Measurements from ENCODE around the gene PPP1R14D.

PPP1R14D gene

GRCh38 chr15:40850576-40851112 is 22.1 kb upstream of the PPP1R14D start:
- DNase-seq, result no peak

- peak; percentile 81 for DNase-seq
Observed at GRCh38 chr15:40847223-40847961, 18.9 kb upstream of the PPP1R14D start.

- no peak for DNase-seq
Observed at GRCh38 chr15:40846841-40847222, 18.3 kb upstream of the PPP1R14D start.

GRCh38 chr15:40845511-40846284 is 17.2 kb upstream of the PPP1R14D start:
- peak; percentile 68 for DNase-seq

- DNase-seq, result no peak
Observed at GRCh38 chr15:40845036-40845435, 16.5 kb upstream of the PPP1R14D start.

- DNase-seq, result no peak
Observed at GRCh38 chr15:40844696-40845030, 16.2 kb upstream of the PPP1R14D start.

- peak; percentile 55 for DNase-seq
Observed at GRCh38 chr15:40843885-40844695, 15.6 kb upstream of the PPP1R14D start, which contains the start of gene SPINT1. SPINT1 (plus strand) TSS chr15:40844048; CDS start chr15:40844555, 507 bp downstream.

GRCh38 chr15:40843261-40843884 is 14.9 kb upstream of the PPP1R14D start:
- DNase-seq, result no peak

- DNase-seq, result no peak
Observed at GRCh38 chr15:40841741-40842140, 13.2 kb upstream of the PPP1R14D start.

- DNase-seq, result no peak
Observed at GRCh38 chr15:40838756-40839155, 10.2 kb upstream of the PPP1R14D start.

- DNase-seq, result no peak
Observed at GRCh38 chr15:40836020-40836419, 7.5 kb upstream of the PPP1R14D start.

GRCh38 chr15:40832903-40833302 is 4.4 kb upstream of the PPP1R14D start:
- no peak for DNase-seq

- DNase-seq, result no peak
Observed at GRCh38 chr15:40831861-40832260, 3.4 kb upstream of the PPP1R14D start.

- peak; percentile 93 for DNase-seq
Observed at GRCh38 chr15:40830884-40831283, 2.4 kb upstream of the PPP1R14D start.

GRCh38 chr15:40829115-40829514 is 607 bp upstream of the PPP1R14D start:
- DNase-seq, result no peak

- DNase-seq, result no peak
Observed at GRCh38 chr15:40826423-40827075, 2.0 kb downstream of the PPP1R14D start.

- no peak for DNase-seq
Observed at GRCh38 chr15:40825661-40826422, 2.7 kb downstream of the PPP1R14D start.

- DNase-seq, result peak; percentile 55
Observed at GRCh38 chr15:40823572-40824343, 4.8 kb downstream of the PPP1R14D start.

- DNase-seq, result no peak
Observed at GRCh38 chr15:40821195-40821594, 7.3 kb downstream of the PPP1R14D start.

GRCh38 chr15:40819048-40819447 is 9.5 kb downstream of the PPP1R14D start:
- no peak for DNase-seq

Measured in NCI-H510A treated with DMSO at 0.1 percent for 48 hours (cell line).